Transverse colon (tissue), 3 donors: Measurements from ENCODE around the gene PAX5.
"Not testable (repeated sequence)": the region's sequence is repeated elsewhere in the genome, so short reads cannot be mapped to it uniquely, and the experiment has no call there.

ENCODE experiments used
- POLR2A ChIP-seq: fragments of 450-650 bp; IDR thresholded peaks from one replicate; pipeline ENCODE4 v1.6.1; 2016; ENCODE audit warnings: antibody characterized with exemption, mild to moderate bottlenecking, moderate library complexity
- TF ChIP-seq, protein P1 (sequence below), 5 experiments: fragments of 200-600 bp in 3 of 5; fragments of 450-650 bp in 2 of 5; sonication (generic) in 3 of 5; IDR thresholded peaks; 1 replicate in 2 of 5; 2 replicates in 3 of 5; pipeline ENCODE4 v1.5.1; 2016 to 2017; ENCODE audit warnings: antibody characterized with exemption in 5 of 5, inconsistent platforms in 3 of 5, mild to moderate bottlenecking in 2 of 5, moderate library complexity in 1 of 5

DNA sequence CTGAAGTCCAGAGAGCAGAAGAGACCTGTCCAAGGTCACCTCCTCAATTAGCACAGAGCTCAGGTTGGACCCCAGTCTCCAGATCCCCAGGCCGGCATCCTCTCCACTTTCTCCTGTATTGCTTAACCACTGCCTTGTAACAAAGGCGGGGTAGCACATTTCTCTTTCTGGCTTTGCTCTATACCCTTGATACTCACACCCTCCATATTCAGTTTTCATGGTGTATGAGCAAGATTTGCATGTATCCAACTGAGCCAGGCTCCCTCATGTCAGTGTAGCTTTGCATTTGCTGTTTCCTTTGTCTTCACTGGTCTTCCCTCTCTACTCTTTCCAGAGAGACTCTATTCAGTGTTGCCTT, 20.3 kb upstream of the PAX5 start:
- TF ChIP-seq, protein P1, sequence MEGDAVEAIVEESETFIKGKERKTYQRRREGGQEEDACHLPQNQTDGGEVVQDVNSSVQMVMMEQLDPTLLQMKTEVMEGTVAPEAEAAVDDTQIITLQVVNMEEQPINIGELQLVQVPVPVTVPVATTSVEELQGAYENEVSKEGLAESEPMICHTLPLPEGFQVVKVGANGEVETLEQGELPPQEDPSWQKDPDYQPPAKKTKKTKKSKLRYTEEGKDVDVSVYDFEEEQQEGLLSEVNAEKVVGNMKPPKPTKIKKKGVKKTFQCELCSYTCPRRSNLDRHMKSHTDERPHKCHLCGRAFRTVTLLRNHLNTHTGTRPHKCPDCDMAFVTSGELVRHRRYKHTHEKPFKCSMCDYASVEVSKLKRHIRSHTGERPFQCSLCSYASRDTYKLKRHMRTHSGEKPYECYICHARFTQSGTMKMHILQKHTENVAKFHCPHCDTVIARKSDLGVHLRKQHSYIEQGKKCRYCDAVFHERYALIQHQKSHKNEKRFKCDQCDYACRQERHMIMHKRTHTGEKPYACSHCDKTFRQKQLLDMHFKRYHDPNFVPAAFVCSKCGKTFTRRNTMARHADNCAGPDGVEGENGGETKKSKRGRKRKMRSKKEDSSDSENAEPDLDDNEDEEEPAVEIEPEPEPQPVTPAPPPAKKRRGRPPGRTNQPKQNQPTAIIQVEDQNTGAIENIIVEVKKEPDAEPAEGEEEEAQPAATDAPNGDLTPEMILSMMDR (IDR thresholded peaks at IDR 0.05) = not testable (repeated sequence)
- not testable (repeated sequence) for TF ChIP-seq POLR2A
